CD4-positive, alpha-beta T cell (primary cell): ENCODE measurements around the gene RNF141. TPM values are rescaled to one million over a fixed set of nuclear protein-coding genes. Genes with fewer than 3 reads are reported as not detected.

Source experiments
- ATAC-seq: fragments of 200-7000 bp; cut with Tn5 transposase; one replicate; pipeline ENCODE4 v1.10.0; 2022; ENCODE audit warnings: mild to moderate bottlenecking; ENCODE audit not compliant: poor library complexity
- CTCF ChIA-PET: fragments of 350-600 bp; sonication (Branson Sonifier 250); formaldehyde crosslinking; loops from one replicate; lab custom pipeline; 2021; ENCODE audit warnings: antibody characterized with exemption, inconsistent platforms; lab: Charles Lee
- POLR2A ChIA-PET: fragments of 350-600 bp; sonication (Branson Sonifier 250); formaldehyde crosslinking; loops from one replicate; lab custom pipeline; 2021; ENCODE audit warnings: antibody characterized with exemption, inconsistent platforms; lab: Charles Lee
- DNase-seq, 14 experiments: peaks; one replicate each; pipeline ENCODE4 v3.0.0-alpha.2; 2013 to 2020; ENCODE audit warnings: mixed read lengths in 2 of 14
- H3K27ac ChIP-seq, 2 donors: one replicate each; pipeline versions ENCODE4 v1.5.1 to v1.7.0; 2013; ENCODE audit warnings: low read length in 2 of 2, low read depth in 1 of 2, mild to moderate bottlenecking in 1 of 2
- H3K27me3 ChIP-seq, 2 experiments: 1 replicate in 1 of 2; 2 replicates in 1 of 2; pipeline versions ENCODE4 v1.6.1 to v1.7.0; 2013; ENCODE audit warnings: low read length in 2 of 2, control low read depth in 1 of 2, mild to moderate bottlenecking in 1 of 2, moderate library complexity in 1 of 2; ENCODE audit not compliant: insufficient read depth in 2 of 2, control insufficient read depth in 1 of 2
- H3K36me3 ChIP-seq: one replicate; pipeline ENCODE4 v1.6.1; 2013; ENCODE audit warnings: low read length, control low read depth; ENCODE audit not compliant: insufficient read depth
- H3K4me1 ChIP-seq: one replicate; pipeline ENCODE4 v1.6.1; 2013; ENCODE audit warnings: low read length, control low read depth; ENCODE audit not compliant: insufficient read depth
- H3K4me3 ChIP-seq: one replicate; pipeline ENCODE4 v1.5.1; 2013; ENCODE audit warnings: mild to moderate bottlenecking, low read length, moderate library complexity
- H3K9me3 ChIP-seq, 2 experiments: 1 replicate in 1 of 2; 2 replicates in 1 of 2; pipeline versions ENCODE4 v1.6.1 to v1.7.0; 2013; ENCODE audit warnings: low read length in 2 of 2, mild to moderate bottlenecking in 2 of 2, control low read depth in 1 of 2, moderate library complexity in 1 of 2; ENCODE audit not compliant: control insufficient read depth in 1 of 2, insufficient read depth in 1 of 2
- H3K27ac Mint-ChIP-seq: one replicate; pipeline ENCODE4 v1.8.0; 2020; ENCODE audit warnings: mixed read lengths
- H3K27me3 Mint-ChIP-seq: one replicate; pipeline ENCODE4 v1.8.0; 2021; ENCODE audit warnings: mixed read lengths
- H3K36me3 Mint-ChIP-seq: one replicate; pipeline ENCODE4 v1.8.0; 2021; ENCODE audit warnings: low read depth, mixed read lengths
- H3K4me1 Mint-ChIP-seq: one replicate; pipeline ENCODE4 v1.8.0; 2021; ENCODE audit warnings: low read depth, mixed read lengths
- H3K4me3 Mint-ChIP-seq: one replicate; pipeline ENCODE4 v1.8.0; 2020; ENCODE audit warnings: mild to moderate bottlenecking, mixed read lengths
- H3K9me3 Mint-ChIP-seq: one replicate; pipeline ENCODE4 v1.8.0; 2020; ENCODE audit warnings: mixed read lengths
- CTCF ChIP-seq: fragments of 200-600 bp; IDR thresholded peaks from one replicate; pipeline ENCODE4 v1.8.0; 2022; ENCODE audit warnings: antibody characterized with exemption, mild to moderate bottlenecking
- intact Hi-C, 2 experiments: fragments of 100-400 bp; cut with DNase I in 1 of 2; cut with micrococcal nuclease in 1 of 2; formaldehyde crosslinking; loops; one replicate each; pipeline versions ENCODE4 v1.15.1 to v1.9.0; 2023 to 2025; cut with DNase I, micrococcal nuclease
- total RNA-seq, 174 experiments: library from RNA in 2 of 174; stranded (reverse) in 2 of 174; gene quantifications; one replicate each; pipeline ENCODE4 v1.2.3 and lab custom pipeline; 2021 to 2026

RNF141 gene
- total RNA-seq, 2 experiments from 2014 or later = 18.0 to 19.0 TPM

DNA sequence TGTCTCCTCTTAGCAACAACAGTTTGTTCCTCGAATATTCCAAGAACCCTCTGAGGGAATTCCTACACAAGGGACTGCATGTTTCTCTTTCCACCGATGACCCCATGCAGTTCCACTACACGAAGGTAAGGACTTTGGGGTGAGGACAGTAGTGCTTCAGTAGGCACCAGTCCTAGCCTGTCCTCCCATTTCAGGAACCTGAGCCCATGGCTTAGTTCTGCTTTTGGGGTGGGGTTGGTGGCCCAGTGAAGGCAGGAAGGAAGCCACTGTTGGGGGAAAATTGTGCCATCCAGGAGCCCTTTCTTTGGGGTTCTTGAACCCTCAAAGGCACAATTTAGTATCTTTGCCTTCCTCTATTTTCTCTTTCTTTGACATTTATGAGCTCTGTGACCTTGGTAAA is 38.2 kb downstream of the RNF141 start:
- H3K9me3 Mint-ChIP-seq = no peaks in the 10 kb centered on the region
- no peaks in the 10 kb centered on the region for H3K4me1 Mint-ChIP-seq
- H3K9me3 ChIP-seq = no peaks in the 10 kb centered on the region
- H3K36me3 Mint-ChIP-seq = peaks cover 53% of the 10 kb centered on the region
- no peaks in the 10 kb centered on the region for H3K4me1 ChIP-seq
- CTCF ChIA-PET = interaction anchor here (2.2 kb wide), 1 partner anchor 14 kb away, joined by 5 read pairs; no protein-coding TSS in a partner anchor
- peak in 2 of 14 experiments; percentile 29 to 33 for DNase-seq
- H3K27ac Mint-ChIP-seq = peak overlapping the region; percentile 22
- H3K27me3 Mint-ChIP-seq = no peaks in the 10 kb centered on the region
- H3K27ac ChIP-seq = no peak overlapping the region
- intact Hi-C loops = loop anchor here in 1 of 2 experiments (5.0 kb wide), 1 partner anchor 90 kb away; no protein-coding TSS in a partner anchor
- no peak for TF ChIP-seq CTCF
- no peaks in the 10 kb centered on the region for H3K27me3 ChIP-seq
- H3K36me3 ChIP-seq = peaks cover 82% of the 10 kb centered on the region
- H3K4me3 Mint-ChIP-seq = no peak overlapping the region
- H3K4me3 ChIP-seq = no peak overlapping the region
- no peak for ATAC-seq
- POLR2A ChIA-PET = no interaction called here

DNA sequence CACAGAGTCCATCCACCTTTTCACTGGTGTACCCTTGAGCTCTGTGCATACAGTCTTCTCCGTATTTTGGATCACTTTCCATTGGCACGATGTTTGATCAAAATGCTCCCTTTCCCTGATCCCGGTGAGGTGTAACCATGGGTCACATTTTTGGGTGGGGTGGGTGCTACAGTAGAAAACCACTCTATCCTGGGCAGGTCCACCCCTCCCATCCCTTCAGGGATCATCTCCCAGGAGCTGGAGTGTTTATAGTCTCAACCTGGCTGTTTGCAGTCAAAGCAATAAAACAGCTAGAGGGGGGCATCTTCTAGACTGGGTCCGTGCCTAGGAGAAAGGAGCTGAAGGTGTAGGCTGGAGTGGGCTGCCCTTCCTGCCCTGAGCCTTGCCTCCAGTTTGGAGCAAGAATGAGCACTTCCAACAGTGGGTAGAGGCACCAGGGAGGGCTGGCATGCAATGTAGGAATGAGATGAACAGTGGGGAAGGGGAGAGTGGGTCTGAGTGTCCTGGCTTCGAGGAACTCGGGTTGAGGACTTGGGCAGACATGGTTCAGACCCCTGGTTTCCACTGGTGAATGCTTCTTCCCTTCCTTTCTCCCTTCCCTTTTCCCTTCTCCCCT is 38.8 kb downstream of the RNF141 start:
- no peaks in the 10 kb centered on the region for H3K9me3 Mint-ChIP-seq
- peaks cover 59% of the 10 kb centered on the region for H3K36me3 Mint-ChIP-seq
- intact Hi-C loops = loop anchor here in 1 of 2 experiments (5.0 kb wide), 1 partner anchor 90 kb away; no protein-coding TSS in a partner anchor
- H3K27me3 Mint-ChIP-seq = no peaks in the 10 kb centered on the region
- H3K27me3 ChIP-seq = no peaks in the 10 kb centered on the region
- ChIA-PET CTCF (interaction anchor here (2.2 kb wide), 1 partner anchor 13 kb away, joined by 5 read pairs; no protein-coding TSS in a partner anchor), POLR2A (no interaction called here)
- ATAC-seq = no peak
- H3K27ac Mint-ChIP-seq = peak overlapping the region; percentile 27
- H3K4me1 Mint-ChIP-seq = no peaks in the 10 kb centered on the region
- H3K4me1 ChIP-seq = no peaks in the 10 kb centered on the region
- no peak for DNase-seq
- H3K4me3 ChIP-seq = no peak overlapping the region
- H3K27ac ChIP-seq = no peak overlapping the region
- no peaks in the 10 kb centered on the region for H3K9me3 ChIP-seq
- H3K4me3 Mint-ChIP-seq = no peak overlapping the region
- H3K36me3 ChIP-seq = peaks cover 88% of the 10 kb centered on the region
- TF ChIP-seq CTCF = no peak

- Mint-ChIP-seq H3K9me3 (no peaks in the 10 kb centered on the region), H3K27me3 (no peaks in the 10 kb centered on the region), H3K4me1 (no peaks in the 10 kb centered on the region), H3K4me3 (no peak overlapping the region), H3K36me3 (peaks cover 69% of the 10 kb centered on the region), H3K27ac (no peak overlapping the region)
- H3K9me3 ChIP-seq = no peaks in the 10 kb centered on the region
- ChIA-PET POLR2A (no interaction called here), CTCF (no interaction called here)
- no peak overlapping the region for H3K4me3 ChIP-seq
- no peak overlapping the region for H3K27ac ChIP-seq
- ATAC-seq = no peak
- H3K36me3 ChIP-seq = peaks cover 90% of the 10 kb centered on the region
- intact Hi-C loops = loop anchor here in 1 of 2 experiments (5.0 kb wide), 1 partner anchor 89 kb away; no protein-coding TSS in a partner anchor
- DNase-seq = no peak
- H3K27me3 ChIP-seq = no peaks in the 10 kb centered on the region
- H3K4me1 ChIP-seq = no peaks in the 10 kb centered on the region
- no peak for TF ChIP-seq CTCF
Observed at GRCh38 chr11:10500757-10501684, 40.0 kb downstream of the RNF141 start.
